ENCODE results near the gene EXOSC9. TPM values are rescaled to one million over a fixed set of nuclear protein-coding genes. Genes with fewer than 3 reads are reported as not detected.

Gene EXOSC9
- total RNA-seq, 1 experiment from 2014 or later: 50.0 TPM

DNA sequence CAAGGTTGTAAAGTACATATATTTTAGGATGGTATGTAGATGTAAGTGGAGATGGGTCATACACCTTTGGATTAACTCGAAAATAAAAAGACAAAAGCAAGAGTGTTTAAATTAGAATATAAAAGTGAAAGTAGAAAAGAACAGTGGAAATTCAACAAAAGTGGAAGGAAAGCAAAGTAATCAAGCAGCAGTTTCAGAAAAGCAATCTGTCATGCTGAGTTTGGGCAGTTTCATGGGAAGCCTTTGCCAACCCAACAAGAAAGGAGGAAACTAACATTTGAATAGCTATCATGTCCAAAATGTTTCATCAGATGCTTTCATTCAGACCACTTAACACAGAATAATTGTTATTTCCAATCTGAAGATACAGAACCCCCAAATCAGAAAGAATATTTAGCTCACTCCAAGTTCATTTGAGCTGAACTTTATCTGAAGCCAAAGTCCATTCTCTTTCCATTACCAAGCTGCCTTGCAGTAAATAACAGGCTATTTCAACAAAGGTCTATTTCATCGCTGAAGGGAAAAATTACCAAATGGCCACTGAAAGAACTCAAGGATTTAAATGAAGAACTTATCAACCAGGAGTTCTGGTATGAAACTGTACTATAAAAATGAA lies 1.8 kb upstream of the EXOSC9 start:
- no peaks in the 10 kb centered on the region for H3K27me3 Mint-ChIP-seq (ENCODE audit: low read depth)
- H3K27ac Mint-ChIP-seq: no peak overlapping the region
- H3K4me3 Mint-ChIP-seq: no peak overlapping the region
- DNase-seq (ENCODE audit: low spot score): no peak
- POLR2A ChIA-PET: no interaction called here
- peaks cover 36% of the 10 kb centered on the region for H3K4me1 Mint-ChIP-seq
- H3K9me3 Mint-ChIP-seq: no peaks in the 10 kb centered on the region
- no peak for ATAC-seq
- peaks cover 8% of the 10 kb centered on the region for H3K36me3 Mint-ChIP-seq
- no peak for TF ChIP-seq FOXP1 (CRISPR knock-in tag; IDR thresholded peaks at IDR 0.05; ENCODE audit: borderline replicate concordance)
- CTCF ChIA-PET: no interaction called here

DNA sequence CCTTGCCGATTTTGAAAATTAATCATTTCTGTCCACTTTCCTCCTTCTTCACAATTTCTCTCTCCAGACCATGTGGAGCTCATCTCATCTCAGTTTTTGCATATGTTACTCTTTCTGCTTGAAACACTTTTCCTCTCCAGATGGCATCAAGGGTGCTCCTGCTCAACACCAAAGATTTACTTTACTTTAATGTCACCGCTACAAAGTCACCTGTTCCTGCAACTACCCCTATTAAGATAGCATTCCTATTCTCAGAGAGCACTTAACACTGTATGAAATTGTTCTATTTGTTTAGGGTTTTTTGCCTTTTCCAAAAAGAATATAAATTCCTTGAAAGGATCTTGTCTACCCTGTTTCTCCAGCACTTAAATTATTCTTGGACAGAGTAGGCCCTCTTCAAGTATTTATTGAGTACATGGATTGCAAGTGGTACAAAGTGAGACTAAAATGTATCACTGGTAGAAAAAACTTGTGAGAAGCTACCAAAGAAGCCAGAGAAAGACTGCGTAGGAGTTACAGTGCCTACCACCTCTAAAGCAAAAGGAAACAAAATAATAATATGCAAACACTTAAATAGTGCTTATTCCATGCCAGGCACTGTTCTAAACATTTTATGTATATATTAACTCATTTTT lies 1.1 kb upstream of the EXOSC9 start:
- no peak for ATAC-seq
- no peak for DNase-seq (ENCODE audit: low spot score)

DNA sequence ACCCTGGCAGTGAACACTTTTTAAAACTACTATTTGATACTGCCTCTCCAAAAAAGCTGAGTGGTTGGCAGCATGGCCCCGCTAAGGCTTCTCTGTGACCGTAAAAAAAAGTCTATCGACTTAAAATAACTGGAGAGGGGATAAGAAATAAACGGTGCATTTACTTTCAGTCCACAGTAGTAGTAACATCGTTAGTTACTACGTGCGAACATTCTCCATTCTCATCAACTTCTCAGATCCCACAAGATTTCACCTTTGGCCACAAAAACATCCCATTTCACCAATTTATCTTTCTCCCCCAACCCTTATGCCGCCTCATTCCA lies 524 bp upstream of the EXOSC9 start:
- TF ChIP-seq, protein P1, sequence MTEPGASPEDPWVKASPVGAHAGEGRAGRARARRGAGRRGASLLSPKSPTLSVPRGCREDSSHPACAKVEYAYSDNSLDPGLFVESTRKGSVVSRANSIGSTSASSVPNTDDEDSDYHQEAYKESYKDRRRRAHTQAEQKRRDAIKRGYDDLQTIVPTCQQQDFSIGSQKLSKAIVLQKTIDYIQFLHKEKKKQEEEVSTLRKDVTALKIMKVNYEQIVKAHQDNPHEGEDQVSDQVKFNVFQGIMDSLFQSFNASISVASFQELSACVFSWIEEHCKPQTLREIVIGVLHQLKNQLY (CRISPR knock-in tag; IDR thresholded peaks at IDR 0.05): no peak
- TF ChIP-seq ZNF671 (CRISPR knock-in tag; IDR thresholded peaks at IDR 0.05): 0 out of 2 replicates have a peak, but pooled peaks have one; percentile 42
- Mint-ChIP-seq H3K4me3 (peak overlapping the region; percentile 81), H3K36me3 (peaks cover 20% of the 10 kb centered on the region), H3K9me3 (no peaks in the 10 kb centered on the region), H3K27ac (peak overlapping the region; percentile 97), H3K4me1 (peaks cover 24% of the 10 kb centered on the region), H3K27me3 (ENCODE audit: low read depth) (no peaks in the 10 kb centered on the region)
- ATAC-seq (no peak), DNase-seq (ENCODE audit: low spot score) (no peak)
- ChIA-PET CTCF (no interaction called here), POLR2A (interaction anchor here (1.0 to 1.3 kb wide), 3 partner anchors 15 to 107 kb away, joined by 3 read pairs; partner anchors contain the start of gene BBS7)

More for the DNA sequence above, 1.1 kb upstream of the EXOSC9 start:
- Mint-ChIP-seq H3K36me3 (peaks cover 14% of the 10 kb centered on the region), H3K27ac (0 out of 2 replicates have a peak overlapping the region, but pooled peaks have one; percentile 20), H3K27me3 (ENCODE audit: low read depth) (no peaks in the 10 kb centered on the region), H3K4me3 (peak overlapping the region; percentile 81), H3K4me1 (peaks cover 30% of the 10 kb centered on the region), H3K9me3 (no peaks in the 10 kb centered on the region)
- CTCF ChIA-PET: no interaction called here
- POLR2A ChIA-PET: no interaction called here
- TF ChIP-seq, protein P2, sequence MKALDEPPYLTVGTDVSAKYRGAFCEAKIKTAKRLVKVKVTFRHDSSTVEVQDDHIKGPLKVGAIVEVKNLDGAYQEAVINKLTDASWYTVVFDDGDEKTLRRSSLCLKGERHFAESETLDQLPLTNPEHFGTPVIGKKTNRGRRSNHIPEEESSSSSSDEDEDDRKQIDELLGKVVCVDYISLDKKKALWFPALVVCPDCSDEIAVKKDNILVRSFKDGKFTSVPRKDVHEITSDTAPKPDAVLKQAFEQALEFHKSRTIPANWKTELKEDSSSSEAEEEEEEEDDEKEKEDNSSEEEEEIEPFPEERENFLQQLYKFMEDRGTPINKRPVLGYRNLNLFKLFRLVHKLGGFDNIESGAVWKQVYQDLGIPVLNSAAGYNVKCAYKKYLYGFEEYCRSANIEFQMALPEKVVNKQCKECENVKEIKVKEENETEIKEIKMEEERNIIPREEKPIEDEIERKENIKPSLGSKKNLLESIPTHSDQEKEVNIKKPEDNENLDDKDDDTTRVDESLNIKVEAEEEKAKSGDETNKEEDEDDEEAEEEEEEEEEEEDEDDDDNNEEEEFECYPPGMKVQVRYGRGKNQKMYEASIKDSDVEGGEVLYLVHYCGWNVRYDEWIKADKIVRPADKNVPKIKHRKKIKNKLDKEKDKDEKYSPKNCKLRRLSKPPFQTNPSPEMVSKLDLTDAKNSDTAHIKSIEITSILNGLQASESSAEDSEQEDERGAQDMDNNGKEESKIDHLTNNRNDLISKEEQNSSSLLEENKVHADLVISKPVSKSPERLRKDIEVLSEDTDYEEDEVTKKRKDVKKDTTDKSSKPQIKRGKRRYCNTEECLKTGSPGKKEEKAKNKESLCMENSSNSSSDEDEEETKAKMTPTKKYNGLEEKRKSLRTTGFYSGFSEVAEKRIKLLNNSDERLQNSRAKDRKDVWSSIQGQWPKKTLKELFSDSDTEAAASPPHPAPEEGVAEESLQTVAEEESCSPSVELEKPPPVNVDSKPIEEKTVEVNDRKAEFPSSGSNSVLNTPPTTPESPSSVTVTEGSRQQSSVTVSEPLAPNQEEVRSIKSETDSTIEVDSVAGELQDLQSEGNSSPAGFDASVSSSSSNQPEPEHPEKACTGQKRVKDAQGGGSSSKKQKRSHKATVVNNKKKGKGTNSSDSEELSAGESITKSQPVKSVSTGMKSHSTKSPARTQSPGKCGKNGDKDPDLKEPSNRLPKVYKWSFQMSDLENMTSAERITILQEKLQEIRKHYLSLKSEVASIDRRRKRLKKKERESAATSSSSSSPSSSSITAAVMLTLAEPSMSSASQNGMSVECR (CRISPR knock-in tag; IDR thresholded peaks at IDR 0.05; ENCODE audit: borderline replicate concordance): no peak
- TF ChIP-seq MXD4 (CRISPR knock-in tag; IDR thresholded peaks at IDR 0.05; ENCODE audit: borderline replicate concordance) (no peak), SMAD3 (CRISPR knock-in tag; IDR thresholded peaks at IDR 0.05; ENCODE audit: borderline replicate concordance) (no peak), NR3C1 (CRISPR knock-in tag; conservative IDR thresholded peaks at IDR 0.05; ENCODE audit: low read depth) (no peak)
- TF ChIP-seq, protein P3, sequence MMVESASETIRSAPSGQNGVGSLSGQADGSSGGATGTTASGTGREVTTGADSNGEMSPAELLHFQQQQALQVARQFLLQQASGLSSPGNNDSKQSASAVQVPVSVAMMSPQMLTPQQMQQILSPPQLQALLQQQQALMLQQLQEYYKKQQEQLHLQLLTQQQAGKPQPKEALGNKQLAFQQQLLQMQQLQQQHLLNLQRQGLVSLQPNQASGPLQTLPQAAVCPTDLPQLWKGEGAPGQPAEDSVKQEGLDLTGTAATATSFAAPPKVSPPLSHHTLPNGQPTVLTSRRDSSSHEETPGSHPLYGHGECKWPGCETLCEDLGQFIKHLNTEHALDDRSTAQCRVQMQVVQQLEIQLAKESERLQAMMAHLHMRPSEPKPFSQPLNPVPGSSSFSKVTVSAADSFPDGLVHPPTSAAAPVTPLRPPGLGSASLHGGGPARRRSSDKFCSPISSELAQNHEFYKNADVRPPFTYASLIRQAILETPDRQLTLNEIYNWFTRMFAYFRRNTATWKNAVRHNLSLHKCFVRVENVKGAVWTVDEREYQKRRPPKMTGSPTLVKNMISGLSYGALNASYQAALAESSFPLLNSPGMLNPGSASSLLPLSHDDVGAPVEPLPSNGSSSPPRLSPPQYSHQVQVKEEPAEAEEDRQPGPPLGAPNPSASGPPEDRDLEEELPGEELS (CRISPR knock-in tag; IDR thresholded peaks at IDR 0.05): no peak

DNA sequence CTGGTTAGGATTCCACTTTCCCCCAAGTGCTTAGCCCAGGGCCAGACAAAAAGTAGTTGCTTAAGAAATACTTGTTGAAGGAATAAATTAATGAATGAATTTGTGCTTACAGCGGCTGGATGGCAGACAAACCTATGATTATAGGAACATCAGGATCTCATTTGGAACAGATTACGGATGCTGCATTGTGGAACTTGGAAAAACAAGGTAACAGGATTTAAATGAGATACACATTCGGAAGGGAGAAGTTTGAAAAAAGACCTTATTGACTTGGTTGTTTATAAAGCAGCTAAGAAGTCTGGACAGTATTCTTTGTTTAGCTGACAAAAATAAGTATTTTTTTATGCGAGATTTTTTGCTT lies 572 bp downstream of the EXOSC9 start:
- ChIA-PET POLR2A (interaction anchor here (1.0 to 1.3 kb wide), 5 partner anchors 14 to 108 kb away, joined by 3 to 4 read pairs (median 3); partner anchors contain the start of genes ANXA5 and BBS7), CTCF (interaction anchor here (1.0 kb wide), 1 partner anchor 9 kb away, joined by 3 read pairs; no protein-coding TSS in a partner anchor)
- Mint-ChIP-seq H3K9me3 (no peaks in the 10 kb centered on the region), H3K4me3 (peak overlapping the region; percentile 81), H3K36me3 (peaks cover 31% of the 10 kb centered on the region), H3K4me1 (peaks cover 14% of the 10 kb centered on the region), H3K27ac (peak overlapping the region; percentile 97), H3K27me3 (ENCODE audit: low read depth) (no peaks in the 10 kb centered on the region)
- ATAC-seq: no peak
- no peak for DNase-seq (ENCODE audit: low spot score)
- TF ChIP-seq, protein P4, sequence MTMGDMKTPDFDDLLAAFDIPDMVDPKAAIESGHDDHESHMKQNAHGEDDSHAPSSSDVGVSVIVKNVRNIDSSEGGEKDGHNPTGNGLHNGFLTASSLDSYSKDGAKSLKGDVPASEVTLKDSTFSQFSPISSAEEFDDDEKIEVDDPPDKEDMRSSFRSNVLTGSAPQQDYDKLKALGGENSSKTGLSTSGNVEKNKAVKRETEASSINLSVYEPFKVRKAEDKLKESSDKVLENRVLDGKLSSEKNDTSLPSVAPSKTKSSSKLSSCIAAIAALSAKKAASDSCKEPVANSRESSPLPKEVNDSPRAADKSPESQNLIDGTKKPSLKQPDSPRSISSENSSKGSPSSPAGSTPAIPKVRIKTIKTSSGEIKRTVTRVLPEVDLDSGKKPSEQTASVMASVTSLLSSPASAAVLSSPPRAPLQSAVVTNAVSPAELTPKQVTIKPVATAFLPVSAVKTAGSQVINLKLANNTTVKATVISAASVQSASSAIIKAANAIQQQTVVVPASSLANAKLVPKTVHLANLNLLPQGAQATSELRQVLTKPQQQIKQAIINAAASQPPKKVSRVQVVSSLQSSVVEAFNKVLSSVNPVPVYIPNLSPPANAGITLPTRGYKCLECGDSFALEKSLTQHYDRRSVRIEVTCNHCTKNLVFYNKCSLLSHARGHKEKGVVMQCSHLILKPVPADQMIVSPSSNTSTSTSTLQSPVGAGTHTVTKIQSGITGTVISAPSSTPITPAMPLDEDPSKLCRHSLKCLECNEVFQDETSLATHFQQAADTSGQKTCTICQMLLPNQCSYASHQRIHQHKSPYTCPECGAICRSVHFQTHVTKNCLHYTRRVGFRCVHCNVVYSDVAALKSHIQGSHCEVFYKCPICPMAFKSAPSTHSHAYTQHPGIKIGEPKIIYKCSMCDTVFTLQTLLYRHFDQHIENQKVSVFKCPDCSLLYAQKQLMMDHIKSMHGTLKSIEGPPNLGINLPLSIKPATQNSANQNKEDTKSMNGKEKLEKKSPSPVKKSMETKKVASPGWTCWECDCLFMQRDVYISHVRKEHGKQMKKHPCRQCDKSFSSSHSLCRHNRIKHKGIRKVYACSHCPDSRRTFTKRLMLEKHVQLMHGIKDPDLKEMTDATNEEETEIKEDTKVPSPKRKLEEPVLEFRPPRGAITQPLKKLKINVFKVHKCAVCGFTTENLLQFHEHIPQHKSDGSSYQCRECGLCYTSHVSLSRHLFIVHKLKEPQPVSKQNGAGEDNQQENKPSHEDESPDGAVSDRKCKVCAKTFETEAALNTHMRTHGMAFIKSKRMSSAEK (CRISPR knock-in tag; IDR thresholded peaks at IDR 0.05; ENCODE audit: borderline replicate concordance): no peak
- TF ChIP-seq, protein P5, sequence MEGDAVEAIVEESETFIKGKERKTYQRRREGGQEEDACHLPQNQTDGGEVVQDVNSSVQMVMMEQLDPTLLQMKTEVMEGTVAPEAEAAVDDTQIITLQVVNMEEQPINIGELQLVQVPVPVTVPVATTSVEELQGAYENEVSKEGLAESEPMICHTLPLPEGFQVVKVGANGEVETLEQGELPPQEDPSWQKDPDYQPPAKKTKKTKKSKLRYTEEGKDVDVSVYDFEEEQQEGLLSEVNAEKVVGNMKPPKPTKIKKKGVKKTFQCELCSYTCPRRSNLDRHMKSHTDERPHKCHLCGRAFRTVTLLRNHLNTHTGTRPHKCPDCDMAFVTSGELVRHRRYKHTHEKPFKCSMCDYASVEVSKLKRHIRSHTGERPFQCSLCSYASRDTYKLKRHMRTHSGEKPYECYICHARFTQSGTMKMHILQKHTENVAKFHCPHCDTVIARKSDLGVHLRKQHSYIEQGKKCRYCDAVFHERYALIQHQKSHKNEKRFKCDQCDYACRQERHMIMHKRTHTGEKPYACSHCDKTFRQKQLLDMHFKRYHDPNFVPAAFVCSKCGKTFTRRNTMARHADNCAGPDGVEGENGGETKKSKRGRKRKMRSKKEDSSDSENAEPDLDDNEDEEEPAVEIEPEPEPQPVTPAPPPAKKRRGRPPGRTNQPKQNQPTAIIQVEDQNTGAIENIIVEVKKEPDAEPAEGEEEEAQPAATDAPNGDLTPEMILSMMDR (IDR thresholded peaks at IDR 0.05): no peak
- TF ChIP-seq ZNF396 (CRISPR knock-in tag; IDR thresholded peaks at IDR 0.05; ENCODE audit: borderline replicate concordance): no peak

All from WTC11 (cell line).